ENCODE results near the gene CENPU. TPM values are rescaled to one million over a fixed set of nuclear protein-coding genes. Genes with fewer than 3 reads are reported as not detected.

CENPU gene
- total and polyA plus RNA-seq, 2 experiments from 2014 or later: 88.3 to 186 TPM

DNA sequence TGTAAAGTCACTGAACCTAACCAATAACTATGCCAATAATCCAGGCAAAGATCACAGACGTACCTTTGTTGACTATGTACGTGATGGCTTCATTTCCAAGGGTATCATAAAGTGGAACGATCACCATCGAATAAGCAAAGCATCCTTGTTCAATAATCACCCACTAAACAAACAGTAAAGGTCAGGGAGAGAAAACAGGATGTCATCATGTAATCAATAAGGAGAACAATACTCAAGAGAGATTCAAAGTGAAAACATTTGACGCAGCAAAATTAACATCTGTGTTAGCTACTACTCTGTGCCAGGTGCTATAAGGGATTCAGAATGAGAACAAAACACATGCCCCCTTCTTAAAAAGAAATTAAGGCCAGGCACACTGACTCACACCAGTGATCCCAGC lies 42.9 kb upstream of the CENPU start:
- H3K36me3 ChIP-seq (ENCODE audit: insufficient read depth): peaks cover 5% of the 10 kb centered on the region; the same call in 1 of the 2 replicates
- TF ChIP-seq ZNF114 (CRISPR knock-in tag; IDR thresholded peaks at IDR 0.05) (no peak), STAT1 (IDR thresholded peaks at IDR 0.05; ENCODE audit: unreplicated experiment) (no peak), REST (IDR thresholded peaks at IDR 0.05; ENCODE audit: unreplicated experiment) (no peak), EZH2phosphoT487 (IDR thresholded peaks at IDR 0.05; ENCODE audit: unreplicated experiment) (no peak), NANOG (IDR thresholded peaks at IDR 0.05; ENCODE audit: borderline replicate concordance) (no peak), CREB1 (CRISPR knock-in tag; IDR thresholded peaks at IDR 0.05; ENCODE audit: low read depth) (no peak), ZNF331 (CRISPR knock-in tag; IDR thresholded peaks at IDR 0.05; ENCODE audit: low read depth) (no peak), JUNB (IDR thresholded peaks at IDR 0.05; ENCODE audit: unreplicated experiment) (no peak), POLR2AphosphoS5 (IDR thresholded peaks at IDR 0.05; ENCODE audit: low read depth) (no peak), EZH2 (IDR thresholded peaks at IDR 0.05; ENCODE audit: low read depth, unreplicated experiment) (no peak), CTCF (conservative IDR thresholded peaks at IDR 0.05; ENCODE audit: low read depth in 2 of 2) (no peak)
- TF ChIP-seq, protein P1, sequence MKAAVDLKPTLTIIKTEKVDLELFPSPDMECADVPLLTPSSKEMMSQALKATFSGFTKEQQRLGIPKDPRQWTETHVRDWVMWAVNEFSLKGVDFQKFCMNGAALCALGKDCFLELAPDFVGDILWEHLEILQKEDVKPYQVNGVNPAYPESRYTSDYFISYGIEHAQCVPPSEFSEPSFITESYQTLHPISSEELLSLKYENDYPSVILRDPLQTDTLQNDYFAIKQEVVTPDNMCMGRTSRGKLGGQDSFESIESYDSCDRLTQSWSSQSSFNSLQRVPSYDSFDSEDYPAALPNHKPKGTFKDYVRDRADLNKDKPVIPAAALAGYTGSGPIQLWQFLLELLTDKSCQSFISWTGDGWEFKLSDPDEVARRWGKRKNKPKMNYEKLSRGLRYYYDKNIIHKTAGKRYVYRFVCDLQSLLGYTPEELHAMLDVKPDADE (IDR thresholded peaks at IDR 0.05): no peak
- TF ChIP-seq, protein P2, sequence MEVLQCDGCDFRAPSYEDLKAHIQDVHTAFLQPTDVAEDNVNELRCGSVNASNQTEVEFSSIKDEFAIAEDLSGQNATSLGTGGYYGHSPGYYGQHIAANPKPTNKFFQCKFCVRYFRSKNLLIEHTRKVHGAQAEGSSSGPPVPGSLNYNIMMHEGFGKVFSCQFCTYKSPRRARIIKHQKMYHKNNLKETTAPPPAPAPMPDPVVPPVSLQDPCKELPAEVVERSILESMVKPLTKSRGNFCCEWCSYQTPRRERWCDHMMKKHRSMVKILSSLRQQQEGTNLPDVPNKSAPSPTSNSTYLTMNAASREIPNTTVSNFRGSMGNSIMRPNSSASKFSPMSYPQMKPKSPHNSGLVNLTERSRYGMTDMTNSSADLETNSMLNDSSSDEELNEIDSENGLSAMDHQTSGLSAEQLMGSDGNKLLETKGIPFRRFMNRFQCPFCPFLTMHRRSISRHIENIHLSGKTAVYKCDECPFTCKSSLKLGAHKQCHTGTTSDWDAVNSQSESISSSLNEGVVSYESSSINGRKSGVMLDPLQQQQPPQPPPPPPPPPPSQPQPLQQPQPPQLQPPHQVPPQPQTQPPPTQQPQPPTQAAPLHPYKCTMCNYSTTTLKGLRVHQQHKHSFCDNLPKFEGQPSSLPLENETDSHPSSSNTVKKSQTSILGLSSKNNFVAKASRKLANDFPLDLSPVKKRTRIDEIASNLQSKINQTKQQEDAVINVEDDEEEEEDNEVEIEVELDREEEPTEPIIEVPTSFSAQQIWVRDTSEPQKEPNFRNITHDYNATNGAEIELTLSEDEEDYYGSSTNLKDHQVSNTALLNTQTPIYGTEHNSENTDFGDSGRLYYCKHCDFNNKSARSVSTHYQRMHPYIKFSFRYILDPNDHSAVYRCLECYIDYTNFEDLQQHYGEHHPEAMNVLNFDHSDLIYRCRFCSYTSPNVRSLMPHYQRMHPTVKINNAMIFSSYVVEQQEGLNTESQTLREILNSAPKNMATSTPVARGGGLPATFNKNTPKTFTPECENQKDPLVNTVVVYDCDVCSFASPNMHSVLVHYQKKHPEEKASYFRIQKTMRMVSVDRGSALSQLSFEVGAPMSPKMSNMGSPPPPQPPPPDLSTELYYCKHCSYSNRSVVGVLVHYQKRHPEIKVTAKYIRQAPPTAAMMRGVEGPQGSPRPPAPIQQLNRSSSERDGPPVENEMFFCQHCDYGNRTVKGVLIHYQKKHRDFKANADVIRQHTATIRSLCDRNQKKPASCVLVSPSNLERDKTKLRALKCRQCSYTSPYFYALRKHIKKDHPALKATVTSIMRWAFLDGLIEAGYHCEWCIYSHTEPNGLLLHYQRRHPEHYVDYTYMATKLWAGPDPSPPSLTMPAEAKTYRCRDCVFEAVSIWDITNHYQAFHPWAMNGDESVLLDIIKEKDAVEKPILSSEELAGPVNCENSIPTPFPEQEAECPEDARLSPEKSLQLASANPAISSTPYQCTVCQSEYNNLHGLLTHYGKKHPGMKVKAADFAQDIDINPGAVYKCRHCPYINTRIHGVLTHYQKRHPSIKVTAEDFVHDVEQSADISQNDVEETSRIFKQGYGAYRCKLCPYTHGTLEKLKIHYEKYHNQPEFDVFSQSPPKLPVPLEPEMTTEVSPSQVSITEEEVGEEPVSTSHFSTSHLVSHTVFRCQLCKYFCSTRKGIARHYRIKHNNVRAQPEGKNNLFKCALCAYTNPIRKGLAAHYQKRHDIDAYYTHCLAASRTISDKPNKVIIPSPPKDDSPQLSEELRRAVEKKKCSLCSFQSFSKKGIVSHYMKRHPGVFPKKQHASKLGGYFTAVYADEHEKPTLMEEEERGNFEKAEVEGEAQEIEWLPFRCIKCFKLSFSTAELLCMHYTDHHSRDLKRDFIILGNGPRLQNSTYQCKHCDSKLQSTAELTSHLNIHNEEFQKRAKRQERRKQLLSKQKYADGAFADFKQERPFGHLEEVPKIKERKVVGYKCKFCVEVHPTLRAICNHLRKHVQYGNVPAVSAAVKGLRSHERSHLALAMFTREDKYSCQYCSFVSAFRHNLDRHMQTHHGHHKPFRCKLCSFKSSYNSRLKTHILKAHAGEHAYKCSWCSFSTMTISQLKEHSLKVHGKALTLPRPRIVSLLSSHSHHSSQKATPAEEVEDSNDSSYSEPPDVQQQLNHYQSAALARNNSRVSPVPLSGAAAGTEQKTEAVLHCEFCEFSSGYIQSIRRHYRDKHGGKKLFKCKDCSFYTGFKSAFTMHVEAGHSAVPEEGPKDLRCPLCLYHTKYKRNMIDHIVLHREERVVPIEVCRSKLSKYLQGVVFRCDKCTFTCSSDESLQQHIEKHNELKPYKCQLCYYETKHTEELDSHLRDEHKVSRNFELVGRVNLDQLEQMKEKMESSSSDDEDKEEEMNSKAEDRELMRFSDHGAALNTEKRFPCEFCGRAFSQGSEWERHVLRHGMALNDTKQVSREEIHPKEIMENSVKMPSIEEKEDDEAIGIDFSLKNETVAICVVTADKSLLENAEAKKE (CRISPR knock-in tag; IDR thresholded peaks at IDR 0.05): no peak

More for the DNA sequence above, 42.9 kb upstream of the CENPU start:
- no peak overlapping the region for H3K27ac Mint-ChIP-seq
- H3K4me1 Mint-ChIP-seq: no peaks in the 10 kb centered on the region
- H4K20me1 ChIP-seq (replicated peaks; ENCODE audit: insufficient read depth): no peaks in the 10 kb centered on the region
- no peaks in the 10 kb centered on the region for H3K27me3 ChIP-seq (ENCODE audit: insufficient read depth)
- H3K4me2 ChIP-seq: no peak overlapping the region
- no peak overlapping the region for H3K4me3 ChIP-seq
- DNase-seq (ENCODE audit: low spot score): no peak
- peaks cover 1% of the 10 kb centered on the region for H3K27me3 Mint-ChIP-seq (ENCODE audit: insufficient read depth, low read depth, poor library complexity)
- H3F3A ChIP-seq (replicated peaks; ENCODE audit: low read depth): no peaks in the 10 kb centered on the region
- H3K4me1 ChIP-seq (ENCODE audit: insufficient read depth): no peaks in the 10 kb centered on the region
- no peaks in the 10 kb centered on the region for H3K79me2 ChIP-seq (replicated peaks; ENCODE audit: insufficient read depth)
- H3K36me3 Mint-ChIP-seq (ENCODE audit: low read depth): peaks cover 4% of the 10 kb centered on the region; the same call in 2 of the 3 replicates
- H3K9me2 ChIP-seq (ENCODE audit: insufficient read depth): no peaks in the 10 kb centered on the region
- no peak overlapping the region for H3K4me3 Mint-ChIP-seq
- no peak overlapping the region for H3K27ac ChIP-seq (ENCODE audit: low read depth)
- ATAC-seq: no peak
- H2AFZ ChIP-seq: no peak overlapping the region
- peaks cover 7% of the 10 kb centered on the region for H3K9me3 Mint-ChIP-seq

Data from GM23338 (cell line).